Measurements from ENCODE around the gene ABCB4. TPM values are rescaled to one million over a fixed set of nuclear protein-coding genes. Genes with fewer than 3 reads are reported as not detected.

ABCB4 gene
- total RNA-seq, 4 donors from 2014 or later = 0.38 to 0.76 TPM; not detected in 2

GRCh38 chr7:87512906-87513305 is 37.4 kb upstream of the ABCB4 start:
- no peaks in the 10 kb centered on the region for H3K27me3 ChIP-seq
- H3K4me1 ChIP-seq = no peaks in the 10 kb centered on the region
- no peak overlapping the region for H3K4me3 ChIP-seq
- TF ChIP-seq CTCF (IDR thresholded peaks at IDR 0.05) (no peak), POLR2A (IDR thresholded peaks at IDR 0.05) (no peak)
- no peaks in the 10 kb centered on the region for H3K36me3 ChIP-seq
- no peaks in the 10 kb centered on the region for H3K9me3 ChIP-seq
- H3K27ac ChIP-seq = no peak overlapping the region
- intact Hi-C loops (cut with DNase I) = no loop called here
- 52 to 69% methylated on average over 4 of the region's 4 CpGs for WGBS, 2 donors
- DNase-seq = no peak

GRCh38 chr7:87511510-87511909 is 36.0 kb upstream of the ABCB4 start:
- Histone ChIP-seq H3K27ac (no peak overlapping the region), H3K27me3 (no peaks in the 10 kb centered on the region), H3K9me3 (no peaks in the 10 kb centered on the region), H3K36me3 (no peaks in the 10 kb centered on the region), H3K4me1 (no peaks in the 10 kb centered on the region), H3K4me3 (no peak overlapping the region)
- intact Hi-C loops (cut with DNase I) = no loop called here
- TF ChIP-seq CTCF (IDR thresholded peaks at IDR 0.05) (no peak), POLR2A (IDR thresholded peaks at IDR 0.05) (no peak)
- DNase-seq = no peak
- WGBS, 2 donors = 42 to 62% methylated on average over 1 of the region's 1 CpG

- WGBS, 2 donors = 100% methylated on average over 1 of the region's 1 CpG; no CpG with 5 or more reads in 1 of the 2 donors
- Histone ChIP-seq H3K9me3 (no peaks in the 10 kb centered on the region), H3K36me3 (no peaks in the 10 kb centered on the region), H3K27ac (no peak overlapping the region), H3K4me1 (no peaks in the 10 kb centered on the region), H3K4me3 (no peak overlapping the region), H3K27me3 (no peaks in the 10 kb centered on the region)
- intact Hi-C loops (cut with DNase I) = no loop called here
- DNase-seq = no peak
- TF ChIP-seq CTCF (IDR thresholded peaks at IDR 0.05) (no peak), POLR2A (IDR thresholded peaks at IDR 0.05) (no peak)
Measured at GRCh38 chr7:87510411-87510875, 35.0 kb upstream of the ABCB4 start.

GRCh38 chr7:87507446-87507845 is 32.0 kb upstream of the ABCB4 start:
- Histone ChIP-seq H3K9me3 (no peaks in the 10 kb centered on the region), H3K4me3 (no peak overlapping the region), H3K4me1 (no peaks in the 10 kb centered on the region), H3K36me3 (no peaks in the 10 kb centered on the region), H3K27me3 (no peaks in the 10 kb centered on the region), H3K27ac (no peak overlapping the region)
- intact Hi-C loops (cut with DNase I) = no loop called here
- no peak for DNase-seq
- WGBS, 2 donors = 51 to 80% methylated on average over 3 of the region's 3 CpGs
- TF ChIP-seq POLR2A (IDR thresholded peaks at IDR 0.05) = no peak
- TF ChIP-seq CTCF (IDR thresholded peaks at IDR 0.05) = no peak

- no peak for TF ChIP-seq POLR2A (IDR thresholded peaks at IDR 0.05)
- peak in 3 of 6 experiments; percentile 21 to 44 (median 27) for TF ChIP-seq CTCF (IDR thresholded peaks at IDR 0.05)
- 44 to 70% methylated on average over 2 to 3 of the region's 3 CpGs for WGBS, 2 donors
- DNase-seq = no peak
- Histone ChIP-seq H3K4me1 (no peaks in the 10 kb centered on the region), H3K9me3 (no peaks in the 10 kb centered on the region), H3K4me3 (no peak overlapping the region), H3K36me3 (no peaks in the 10 kb centered on the region), H3K27me3 (no peaks in the 10 kb centered on the region), H3K27ac (no peak overlapping the region)
- intact Hi-C loops (cut with DNase I) = no loop called here
Measured at GRCh38 chr7:87506246-87507180, 31.0 kb upstream of the ABCB4 start.
